Neuronal stem cell (in vitro differentiated cells): Measurements from ENCODE around the gene IL36RN.

Experiments used
- DNase-seq: peaks from one replicate; pipeline ENCODE4 v3.0.0-alpha.2; 2013; ENCODE audit warnings: low spot score
- H2AFZ ChIP-seq: one replicate; pipeline ENCODE4 v1.6.1; 2013; ENCODE audit warnings: mild to moderate bottlenecking, low read length, inconsistent platforms
- H2AK5ac ChIP-seq: 2 replicates; pipeline ENCODE4 v1.6.1; 2013; ENCODE audit warnings: low read depth, mild to moderate bottlenecking, inconsistent platforms, low read length, moderate library complexity, mixed read lengths
- H2BK120ac ChIP-seq: 2 replicates; pipeline ENCODE4 v1.6.1; 2013; ENCODE audit warnings: low read depth, mild to moderate bottlenecking, inconsistent platforms, low read length, moderate library complexity, mixed read lengths
- H2BK12ac ChIP-seq: one replicate; pipeline ENCODE4 v1.6.1; 2013; ENCODE audit warnings: low read length, inconsistent platforms
- H2BK15ac ChIP-seq: 2 replicates; pipeline ENCODE4 v1.6.1; 2013; ENCODE audit warnings: mild to moderate bottlenecking, low read length, inconsistent platforms, mixed read lengths
- H2BK5ac ChIP-seq: one replicate; pipeline ENCODE4 v1.6.1; 2013; ENCODE audit warnings: inconsistent platforms, mild to moderate bottlenecking, low read length, moderate library complexity
- H3K14ac ChIP-seq: one replicate; pipeline ENCODE4 v1.6.1; 2013; ENCODE audit warnings: low read length, inconsistent platforms
- H3K18ac ChIP-seq: 2 replicates; pipeline ENCODE4 v1.6.1; 2013; ENCODE audit warnings: low read length, inconsistent platforms
- H3K23ac ChIP-seq: 2 replicates; pipeline ENCODE4 v1.6.1; 2013; ENCODE audit warnings: low read depth, mild to moderate bottlenecking, mixed read lengths, low read length, inconsistent platforms; ENCODE audit not compliant: poor library complexity
- H3K27ac ChIP-seq: replicated peaks from 3 replicates; pipeline ENCODE4 v1.5.1; 2013; ENCODE audit warnings: low read length, inconsistent platforms
- H3K27me3 ChIP-seq, 3 experiments: 2 replicates each; pipeline ENCODE4 v1.6.1; 2013; ENCODE audit warnings: low read length in 3 of 3, mild to moderate bottlenecking in 2 of 3, inconsistent platforms in 1 of 3, low read depth in 1 of 3, mixed read lengths in 1 of 3, moderate library complexity in 1 of 3; ENCODE audit not compliant: control insufficient read depth in 3 of 3, insufficient read depth in 3 of 3
- H3K36me3 ChIP-seq, 2 donors: replicated peaks in 1 of 2; 2 replicates each; pipeline ENCODE4 v1.6.1; 2013; ENCODE audit warnings: low read length in 2 of 2; ENCODE audit not compliant: control insufficient read depth in 2 of 2, insufficient read depth in 2 of 2
- H3K4ac ChIP-seq: 2 replicates; pipeline ENCODE4 v1.6.1; 2013; ENCODE audit warnings: inconsistent platforms, mild to moderate bottlenecking, low read length, moderate library complexity
- H3K4me1 ChIP-seq, 2 donors: 1 replicate in 1 of 2; 2 replicates in 1 of 2; pipeline ENCODE4 v1.6.1; 2013; ENCODE audit warnings: low read length in 2 of 2, low read depth in 1 of 2; ENCODE audit not compliant: control insufficient read depth in 2 of 2, insufficient read depth in 1 of 2
- H3K4me2 ChIP-seq: one replicate; pipeline ENCODE4 v1.6.1; 2013; ENCODE audit warnings: mild to moderate bottlenecking, low read length, inconsistent platforms; ENCODE audit not compliant: insufficient read depth, poor library complexity, severe bottlenecking
- H3K4me3 ChIP-seq, 2 donors: 2 replicates each; pipeline ENCODE4 v1.5.1; 2013; ENCODE audit warnings: low read length in 2 of 2, mild to moderate bottlenecking in 2 of 2, inconsistent platforms in 1 of 2, moderate library complexity in 1 of 2
- H3K79me1 ChIP-seq: one replicate; pipeline ENCODE4 v1.6.1; 2013; ENCODE audit warnings: low read depth, mild to moderate bottlenecking, inconsistent platforms, low read length, moderate library complexity
- H3K9ac ChIP-seq: one replicate; pipeline ENCODE4 v1.6.1; 2013; ENCODE audit warnings: mild to moderate bottlenecking, low read depth, low read length, inconsistent platforms; ENCODE audit not compliant: poor library complexity
- H3K9me3 ChIP-seq, 2 donors: replicated peaks in 1 of 2; 2 replicates each; pipeline versions ENCODE3 to v1.6.1; 2013; ENCODE audit warnings: low read length in 2 of 2, mild to moderate bottlenecking in 2 of 2, inconsistent platforms in 1 of 2, low read depth in 1 of 2, mixed read lengths in 1 of 2, moderate library complexity in 1 of 2; ENCODE audit not compliant: control insufficient read depth in 2 of 2, insufficient read depth in 1 of 2
- H4K8ac ChIP-seq: one replicate; pipeline ENCODE4 v1.6.1; 2013; ENCODE audit warnings: low read depth, mild to moderate bottlenecking, inconsistent platforms, low read length, moderate library complexity
- H4K91ac ChIP-seq: one replicate; pipeline ENCODE4 v1.6.1; 2013; ENCODE audit warnings: low read length, low read depth, mild to moderate bottlenecking, inconsistent platforms; ENCODE audit not compliant: poor library complexity
- WGBS, 2 donors: extraction: QIAGEN DNeasy Blood & Tissue Kit; methylation state at CpG; one replicate each; pipeline ENCODE4 v1.1.7; 2013; ENCODE audit warnings: missing lambda C conversion rate in 2 of 2, mixed read lengths in 1 of 2; ENCODE audit not compliant: insufficient read length in 2 of 2, insufficient replicate concordance in 1 of 2; ENCODE audit errors: extremely low coverage in 2 of 2; 5-methylcytosine and 5-hydroxymethylcytosine counted together

The IL36RN gene

GRCh38 chr2:113039719-113040118 lies 19.3 kb upstream of the IL36RN start:
- WGBS, 2 donors: no CpG with 5 or more reads among the region's 5 CpGs
- Histone ChIP-seq H2AFZ (no peak overlapping the region), H3K27ac (no peak overlapping the region), H3K27me3 (peaks cover 0 to 9% (median 0%) of the 10 kb centered on the region in 3 experiments), H3K23ac (no peak overlapping the region), H3K4me1 (no peaks in the 10 kb centered on the region), H4K91ac (no peak overlapping the region), H2BK15ac (no peak overlapping the region), H2BK12ac (no peak overlapping the region), H2AK5ac (no peak overlapping the region), H2BK120ac (no peak overlapping the region), H3K36me3 (no peaks in the 10 kb centered on the region), H3K4me3 (no peak overlapping the region), H4K8ac (no peak overlapping the region), H2BK5ac (no peak overlapping the region), H3K79me1 (no peaks in the 10 kb centered on the region), H3K4ac (no peak overlapping the region), H3K18ac (no peak overlapping the region), H3K14ac (no peak overlapping the region), H3K9ac (no peak overlapping the region), H3K9me3 (no peaks in the 10 kb centered on the region), H3K4me2 (no peak overlapping the region)
- no peak for DNase-seq

GRCh38 chr2:113041871-113042270 lies 17.1 kb upstream of the IL36RN start:
- no CpG with 5 or more reads among the region's 5 CpGs for WGBS, 2 donors
- no peak overlapping the region for H3K18ac ChIP-seq
- no peak overlapping the region for H4K91ac ChIP-seq
- H2BK12ac ChIP-seq: no peak overlapping the region
- no peak overlapping the region for H3K23ac ChIP-seq
- H3K27me3 ChIP-seq: peaks cover 0 to 8% (median 0%) of the 10 kb centered on the region in 3 experiments
- H3K79me1 ChIP-seq: no peaks in the 10 kb centered on the region
- no peak overlapping the region for H4K8ac ChIP-seq
- no peak overlapping the region for H3K4me2 ChIP-seq
- no peaks in the 10 kb centered on the region for H3K36me3 ChIP-seq
- H3K27ac ChIP-seq: no peak overlapping the region
- H3K9ac ChIP-seq: no peak overlapping the region
- H2BK120ac ChIP-seq: no peak overlapping the region
- H2AFZ ChIP-seq: no peak overlapping the region
- no peak overlapping the region for H2BK5ac ChIP-seq
- H3K9me3 ChIP-seq: no peaks in the 10 kb centered on the region
- H3K4ac ChIP-seq: no peak overlapping the region
- H3K4me3 ChIP-seq: no peak overlapping the region
- no peak overlapping the region for H3K14ac ChIP-seq
- H2AK5ac ChIP-seq: no peak overlapping the region
- no peak for DNase-seq
- H3K4me1 ChIP-seq: no peaks in the 10 kb centered on the region
- no peak overlapping the region for H2BK15ac ChIP-seq

- Histone ChIP-seq H3K9ac (no peak overlapping the region), H2BK120ac (no peak overlapping the region), H3K79me1 (no peaks in the 10 kb centered on the region), H2BK12ac (no peak overlapping the region), H3K4ac (no peak overlapping the region), H2AFZ (no peak overlapping the region), H3K14ac (no peak overlapping the region), H3K27ac (no peak overlapping the region), H3K23ac (no peak overlapping the region), H4K91ac (no peak overlapping the region), H2BK5ac (no peak overlapping the region), H2AK5ac (no peak overlapping the region), H3K18ac (no peak overlapping the region), H2BK15ac (no peak overlapping the region), H3K4me1 (no peaks in the 10 kb centered on the region), H4K8ac (no peak overlapping the region), H3K36me3 (no peaks in the 10 kb centered on the region), H3K4me3 (no peak overlapping the region), H3K9me3 (peaks cover 0 to 2% of the 10 kb centered on the region in 2 donors), H3K27me3 (no peaks in the 10 kb centered on the region), H3K4me2 (no peak overlapping the region)
- DNase-seq: no peak
- WGBS, 2 donors: no CpG with 5 or more reads among the region's 5 CpGs
These were observed 12.5 kb upstream of the IL36RN start for GRCh38 chr2:113046465-113046864.

GRCh38 chr2:113050921-113051895 lies 7.8 kb upstream of the IL36RN start:
- Histone ChIP-seq H3K4me2 (no peak overlapping the region), H2BK5ac (no peak overlapping the region), H3K36me3 (no peaks in the 10 kb centered on the region), H3K27me3 (no peaks in the 10 kb centered on the region), H2BK15ac (no peak overlapping the region), H4K91ac (no peak overlapping the region), H3K4me1 (no peaks in the 10 kb centered on the region), H3K27ac (no peak overlapping the region), H2BK12ac (no peak overlapping the region), H2BK120ac (no peak overlapping the region), H4K8ac (no peak overlapping the region), H3K4me3 (no peak overlapping the region), H3K4ac (no peak overlapping the region), H3K9me3 (peaks cover 0 to 4% of the 10 kb centered on the region in 2 donors), H3K79me1 (no peaks in the 10 kb centered on the region), H3K23ac (peak overlapping the region; percentile 70), H3K14ac (no peak overlapping the region), H3K18ac (peak overlapping the region; percentile 8), H2AFZ (no peak overlapping the region), H3K9ac (peak overlapping the region; percentile 3), H2AK5ac (peak overlapping the region; percentile 45)
- no peak for DNase-seq
- no CpG with 5 or more reads among the region's 38 CpGs for WGBS, 2 donors
